K562 (cell line): ENCODE measurements around the gene C16orf96.

Source experiments
- CTCF ChIP-seq, 3 experiments: IDR thresholded peaks in 2 of 3; conservative IDR thresholded peaks in 1 of 3; 2 replicates each; pipeline ENCODE4 v1.5.1; 2011 to 2012; ENCODE audit warnings: low read length in 3 of 3, mild to moderate bottlenecking in 3 of 3, control low read depth in 2 of 3, improper control_type of control experiment in 1 of 3, inconsistent platforms in 1 of 3, low read depth in 1 of 3, mixed read lengths in 1 of 3, moderate library complexity in 1 of 3; ENCODE audit not compliant: insufficient read depth in 2 of 3
- EZH2 ChIP-seq: IDR thresholded peaks from 2 replicates; pipeline ENCODE4 v1.6.1; 2012; ENCODE audit warnings: low read depth, mild to moderate bottlenecking, inconsistent platforms, low read length, borderline replicate concordance
- RBBP5 ChIP-seq: fragments of 200-600 bp; sonication (generic); IDR thresholded peaks from 2 replicates; pipeline ENCODE4 v1.6.1; 2012; ENCODE audit warnings: borderline replicate concordance, mild to moderate bottlenecking, low read length, control low read depth, inconsistent platforms; ENCODE audit not compliant: insufficient read depth, poor library complexity, severe bottlenecking
- RCOR1 ChIP-seq, 2 experiments: IDR thresholded peaks; 2 replicates each; pipeline ENCODE4 v1.6.1; 2012; ENCODE audit warnings: low read depth in 2 of 2, low read length in 2 of 2, borderline replicate concordance in 1 of 2, improper control_type of control experiment in 1 of 2
- SP1 ChIP-seq: sonication (generic); formaldehyde crosslinking; IDR thresholded peaks from 2 replicates; pipeline ENCODE4 v1.8.1; 2022; ENCODE audit warnings: mild to moderate bottlenecking, missing genetic modification reagents
- STAT6 ChIP-seq: sonication (generic); formaldehyde crosslinking; IDR thresholded peaks from 2 replicates; pipeline ENCODE4 v1.8.1; 2023; ENCODE audit warnings: mild to moderate bottlenecking, missing genetic modification reagents

- TF ChIP-seq RCOR1 (IDR thresholded peaks at IDR 0.05; ENCODE audit: borderline replicate concordance in 1 of 2, low read depth in 2 of 2, low read length in 2 of 2), result no peak
- TF ChIP-seq CTCF (IDR thresholded peaks at IDR 0.05 in 2 of 3, conservative IDR thresholded peaks at IDR 0.05 in 1 of 3; ENCODE audit: insufficient read depth in 2 of 3, low read depth in 1 of 3, low read length in 3 of 3), result no peak
- no peak for TF ChIP-seq EZH2
- no peak for TF ChIP-seq STAT6 (CRISPR knock-in tag)
- TF ChIP-seq RBBP5, result no peak
- TF ChIP-seq SP1 (CRISPR knock-in tag), result no peak
Observed at GRCh38 chr16:4524571-4524970, 31.6 kb upstream of the C16orf96 start.
